ENCODE measurements around the gene S1PR5. TPM values are rescaled to one million over a fixed set of nuclear protein-coding genes. Genes with fewer than 3 reads are reported as not detected.
"Not testable (repeated sequence)": the region's sequence is repeated elsewhere in the genome, so short reads cannot be mapped to it uniquely, and the experiment has no call there.

The S1PR5 gene
- total RNA-seq, 1 experiment from 2014 or later, result 4.4 TPM

DNA sequence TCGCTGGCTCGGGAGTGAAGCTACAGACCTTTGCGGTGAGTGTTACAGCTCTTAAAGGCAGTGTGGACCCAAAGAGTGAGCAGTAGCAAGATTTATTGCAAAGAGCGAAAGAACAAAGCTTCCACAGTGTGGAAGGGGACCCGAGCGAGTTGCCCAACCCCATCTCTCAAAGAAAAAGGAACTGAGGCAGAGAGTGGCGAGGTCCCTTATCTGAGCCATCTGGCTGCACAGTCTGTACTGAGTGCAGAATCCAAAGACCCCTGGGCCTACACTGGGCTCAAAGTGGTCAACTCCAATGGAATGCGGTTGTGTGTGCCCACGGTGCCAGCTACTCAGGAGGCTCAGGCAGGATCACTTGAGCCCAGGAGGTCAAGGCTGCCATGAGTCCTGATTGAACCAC, 21.8 kb upstream of the S1PR5 start:
- ATAC-seq; POLR2A ChIA-PET; H4K20me1 ChIP-seq (ENCODE audit: insufficient read depth); H3K4me2 ChIP-seq (ENCODE audit: low read length); BruUV-seq (replicated peaks); H3K9me3 ChIP-seq (ENCODE audit: control insufficient read depth in 1 of 2, insufficient read depth in 1 of 2, low read depth in 1 of 2, low read length in 2 of 2); H3K79me2 ChIP-seq (ENCODE audit: insufficient read depth, low read length); CTCF ChIA-PET; H2AFZ ChIP-seq (ENCODE audit: low read depth, low read length, poor library complexity, severe bottlenecking); DNase-seq (ENCODE audit: low read depth, low spot score); RAD21 ChIA-PET (ENCODE audit: low non-redundant PET in 1 of 2, low total read pairs in 2 of 2, uncharacterized antibody in 2 of 2, unreplicated experiment in 2 of 2); intact Hi-C loops (cut with micrococcal nuclease); H3K36me3 ChIP-seq (ENCODE audit: control insufficient read depth in 1 of 2, insufficient read depth in 2 of 2, low read length in 2 of 2); H3K27ac ChIP-seq (ENCODE audit: low read depth, low read length); H3K27me3 ChIP-seq (ENCODE audit: insufficient read depth, low read length); H3K9me2 ChIP-seq (ENCODE audit: insufficient read depth); H3K4me3 ChIP-seq (replicated peaks in 1 of 2; ENCODE audit: low read depth in 1 of 2, low read length in 2 of 2); H3K9ac ChIP-seq (ENCODE audit: low read length): not testable (repeated sequence)
- H3K4me1 ChIP-seq (ENCODE audit: control insufficient read depth in 1 of 2, insufficient read depth in 2 of 2, low read length in 2 of 2), result peaks cover 6 to 14% of the 10 kb centered on the region in 2 experiments; a peak in 3 of 4 replicates

DNA sequence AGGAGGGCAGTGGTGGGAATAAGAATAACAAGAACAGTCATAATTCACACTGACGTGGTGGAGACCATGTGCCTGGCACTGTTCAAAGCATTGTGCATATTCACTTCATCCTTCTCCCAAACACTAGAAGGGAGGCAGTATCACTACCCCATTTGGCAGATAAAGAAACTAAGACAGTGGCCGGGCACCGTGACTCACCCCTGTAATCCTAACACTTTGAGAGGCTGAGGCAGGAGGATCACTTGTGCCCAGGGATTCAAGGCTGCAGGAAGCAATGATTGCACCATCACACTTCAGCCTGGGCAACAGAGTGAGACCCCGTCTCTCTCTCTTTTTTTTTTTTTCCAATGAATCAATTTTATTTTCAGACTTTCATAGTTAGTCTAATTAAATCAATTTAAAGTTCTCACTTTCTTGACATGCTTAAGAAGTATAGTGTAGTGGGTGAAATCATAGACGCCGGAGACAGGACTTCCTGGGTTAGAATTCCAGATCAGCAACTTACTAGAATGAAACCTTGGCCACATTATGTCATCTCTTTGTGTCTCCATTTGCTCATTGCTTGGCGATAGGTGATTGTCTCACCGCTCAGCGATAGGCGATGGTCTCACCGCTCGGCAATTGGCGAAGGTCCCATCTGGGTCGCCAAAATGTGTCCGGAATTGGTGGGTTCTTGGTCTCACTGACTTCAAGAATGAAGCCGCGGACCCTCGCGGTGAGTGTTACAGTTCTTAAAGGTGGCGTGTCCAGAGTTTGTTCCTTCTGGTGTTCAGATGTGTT, 21.1 kb upstream of the S1PR5 start:
- TF ChIP-seq CBX3 (IDR thresholded peaks at IDR 0.05; ENCODE audit: low read depth) (no peak), CEBPB (IDR thresholded peaks at IDR 0.05; ENCODE audit: low read depth) (no peak), EGR1 (IDR thresholded peaks at IDR 0.05; ENCODE audit: low read depth) (no peak), TCF7L2 (IDR thresholded peaks at IDR 0.05; ENCODE audit: borderline replicate concordance, extremely low read depth, insufficient read depth, insufficient read length) (no peak), ZBTB33 (IDR thresholded peaks at IDR 0.05; ENCODE audit: extremely low read depth, insufficient replicate concordance, low read length) (no peak), ELF1 (IDR thresholded peaks at IDR 0.05; ENCODE audit: borderline replicate concordance, low read depth) (no peak), EZH2phosphoT487 (IDR thresholded peaks at IDR 0.05; ENCODE audit: borderline replicate concordance) (no peak), YY1 (IDR thresholded peaks at IDR 0.05; ENCODE audit: extremely low read depth, insufficient replicate concordance, low read depth, low read length) (no peak), POLR2A (IDR thresholded peaks at IDR 0.05; ENCODE audit: borderline replicate concordance, extremely low read depth, insufficient read depth, insufficient read length) (no peak), RAD21 (IDR thresholded peaks at IDR 0.05; ENCODE audit: low read depth) (no peak), SRF (IDR thresholded peaks at IDR 0.05; ENCODE audit: low read depth) (no peak), FOSL1 (IDR thresholded peaks at IDR 0.05; ENCODE audit: low read depth) (no peak)
- TF ChIP-seq, protein P1, sequence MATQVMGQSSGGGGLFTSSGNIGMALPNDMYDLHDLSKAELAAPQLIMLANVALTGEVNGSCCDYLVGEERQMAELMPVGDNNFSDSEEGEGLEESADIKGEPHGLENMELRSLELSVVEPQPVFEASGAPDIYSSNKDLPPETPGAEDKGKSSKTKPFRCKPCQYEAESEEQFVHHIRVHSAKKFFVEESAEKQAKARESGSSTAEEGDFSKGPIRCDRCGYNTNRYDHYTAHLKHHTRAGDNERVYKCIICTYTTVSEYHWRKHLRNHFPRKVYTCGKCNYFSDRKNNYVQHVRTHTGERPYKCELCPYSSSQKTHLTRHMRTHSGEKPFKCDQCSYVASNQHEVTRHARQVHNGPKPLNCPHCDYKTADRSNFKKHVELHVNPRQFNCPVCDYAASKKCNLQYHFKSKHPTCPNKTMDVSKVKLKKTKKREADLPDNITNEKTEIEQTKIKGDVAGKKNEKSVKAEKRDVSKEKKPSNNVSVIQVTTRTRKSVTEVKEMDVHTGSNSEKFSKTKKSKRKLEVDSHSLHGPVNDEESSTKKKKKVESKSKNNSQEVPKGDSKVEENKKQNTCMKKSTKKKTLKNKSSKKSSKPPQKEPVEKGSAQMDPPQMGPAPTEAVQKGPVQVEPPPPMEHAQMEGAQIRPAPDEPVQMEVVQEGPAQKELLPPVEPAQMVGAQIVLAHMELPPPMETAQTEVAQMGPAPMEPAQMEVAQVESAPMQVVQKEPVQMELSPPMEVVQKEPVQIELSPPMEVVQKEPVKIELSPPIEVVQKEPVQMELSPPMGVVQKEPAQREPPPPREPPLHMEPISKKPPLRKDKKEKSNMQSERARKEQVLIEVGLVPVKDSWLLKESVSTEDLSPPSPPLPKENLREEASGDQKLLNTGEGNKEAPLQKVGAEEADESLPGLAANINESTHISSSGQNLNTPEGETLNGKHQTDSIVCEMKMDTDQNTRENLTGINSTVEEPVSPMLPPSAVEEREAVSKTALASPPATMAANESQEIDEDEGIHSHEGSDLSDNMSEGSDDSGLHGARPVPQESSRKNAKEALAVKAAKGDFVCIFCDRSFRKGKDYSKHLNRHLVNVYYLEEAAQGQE (IDR thresholded peaks at IDR 0.05; ENCODE audit: low read depth), result no peak
- TF ChIP-seq, protein P2, sequence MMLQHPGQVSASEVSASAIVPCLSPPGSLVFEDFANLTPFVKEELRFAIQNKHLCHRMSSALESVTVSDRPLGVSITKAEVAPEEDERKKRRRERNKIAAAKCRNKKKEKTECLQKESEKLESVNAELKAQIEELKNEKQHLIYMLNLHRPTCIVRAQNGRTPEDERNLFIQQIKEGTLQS (IDR thresholded peaks at IDR 0.05), result no peak
- ATAC-seq (no peak), DNase-seq (ENCODE audit: low read depth, low spot score) (no peak)
- no peaks in the 10 kb centered on the region for H3K36me3 ChIP-seq (ENCODE audit: control insufficient read depth in 1 of 2, insufficient read depth in 2 of 2, low read length in 2 of 2)
- no peak overlapping the region for H3K4me3 ChIP-seq (replicated peaks in 1 of 2; ENCODE audit: low read depth in 1 of 2, low read length in 2 of 2)
- H3K27me3 ChIP-seq (ENCODE audit: insufficient read depth, low read length), result no peaks in the 10 kb centered on the region
- ChIA-PET RAD21 (ENCODE audit: low non-redundant PET in 1 of 2, low total read pairs in 2 of 2, uncharacterized antibody in 2 of 2, unreplicated experiment in 2 of 2) (no interaction called here), POLR2A (no interaction called here), CTCF (no interaction called here)
- H3K9me2 ChIP-seq (ENCODE audit: insufficient read depth), result no peaks in the 10 kb centered on the region
- no peak overlapping the region for H3K4me2 ChIP-seq (ENCODE audit: low read length)
- no peaks in the 10 kb centered on the region for H3K9me3 ChIP-seq (ENCODE audit: control insufficient read depth in 1 of 2, insufficient read depth in 1 of 2, low read depth in 1 of 2, low read length in 2 of 2)
- no peaks in the 10 kb centered on the region for H3K79me2 ChIP-seq (ENCODE audit: insufficient read depth, low read length)
- intact Hi-C loops (cut with micrococcal nuclease), result no loop called here
- no TSS peak for BruUV-seq (replicated peaks)
- H2AFZ ChIP-seq (ENCODE audit: low read depth, low read length, poor library complexity, severe bottlenecking), result no peak overlapping the region
- no peak overlapping the region for H3K27ac ChIP-seq (ENCODE audit: low read depth, low read length)
- H3K9ac ChIP-seq (ENCODE audit: low read length), result no peak overlapping the region
- no peaks in the 10 kb centered on the region for H4K20me1 ChIP-seq (ENCODE audit: insufficient read depth)
- peaks cover 6 to 12% of the 10 kb centered on the region in 2 experiments; a peak in 3 of 4 replicates for H3K4me1 ChIP-seq (ENCODE audit: control insufficient read depth in 1 of 2, insufficient read depth in 2 of 2, low read length in 2 of 2)

Measured in HCT116 (cell line).